Right lobe of liver (tissue), 6 donors: ENCODE measurements around the gene DCLK3. TPM values are rescaled to one million over a fixed set of nuclear protein-coding genes. Genes with fewer than 3 reads are reported as not detected.

Source experiments
- ATAC-seq, 4 donors: fragments of 200-7000 bp; cut with Tn5 transposase; one replicate each; pipeline ENCODE4 v1.9.1; 2020; ENCODE audit warnings: mild to moderate bottlenecking in 4 of 4, moderate library complexity in 4 of 4
- DNase-seq, 3 donors: peaks; one replicate each; pipeline ENCODE4 v3.0.0-alpha.2; 2020
- H3K27ac ChIP-seq, 3 donors: fragments of 200-600 bp; one replicate each; pipeline ENCODE4 v1.8.0; 2022
- H3K27me3 ChIP-seq, 2 donors: fragments of 200-600 bp; one replicate each; pipeline ENCODE4 v1.8.0; 2022
- H3K36me3 ChIP-seq, 4 donors: fragments of 200-600 bp; sonication (generic) in 1 of 4; one replicate each; pipeline versions ENCODE4 v1.5.1 to v1.8.0; 2017 to 2022; ENCODE audit warnings: control low read depth in 1 of 4
- H3K4me1 ChIP-seq, 4 donors: fragments of 200-600 bp; sonication (generic) in 1 of 4; one replicate each; pipeline versions ENCODE4 v1.5.1 to v1.8.0; 2017 to 2022; ENCODE audit warnings: control low read depth in 1 of 4
- H3K4me3 ChIP-seq, 3 donors: fragments of 200-600 bp; one replicate each; pipeline ENCODE4 v1.8.0; 2022
- H3K9me3 ChIP-seq, 4 donors: fragments of 200-600 bp; sonication (generic) in 1 of 4; one replicate each; pipeline versions ENCODE4 v1.5.1 to v1.8.0; 2017 to 2022; ENCODE audit warnings: control low read depth in 1 of 4
- POLR2A ChIP-seq: fragments of 450-650 bp; IDR thresholded peaks from one replicate; pipeline ENCODE4 v1.6.1; 2017; ENCODE audit warnings: antibody characterized with exemption, mild to moderate bottlenecking
- WGBS: methylation state at CpG from one replicate; pipeline ENCODE4 v1.1.6; 2018; ENCODE audit warnings: low coverage, low lambda C conversion rate; ENCODE audit not compliant: insufficient coverage; ENCODE audit errors: missing lambda C conversion rate; 5-methylcytosine and 5-hydroxymethylcytosine counted together
- intact Hi-C, 2 donors: fragments of 100-400 bp; cut with DNase I; formaldehyde crosslinking; loops; one replicate each; pipeline versions ENCODE4 v1.11.2 to v1.14.1; 2022
- total RNA-seq, 6 experiments: library from RNA; depleted of rRNA in 2 of 6; stranded (reverse); fragments of >200 nt in 2 of 6; fragmentation: NEBNext Ultra II Directional in 3 of 6; extraction: Animal tissue kit (Norgen Biotek cat#: 25700) in 3 of 6; gene quantifications; one replicate each; pipeline versions ENCODE4 v1.1.0 to v1.2.4, GENCODE V29; 2016 to 2023
- TF ChIP-seq, protein P1 (sequence below), 4 donors: fragments of 200-600 bp in 3 of 4; fragments of 450-650 bp in 1 of 4; IDR thresholded peaks; one replicate each; pipeline versions ENCODE4 v1.5.1 to v1.8.0; 2016 to 2022; ENCODE audit warnings: antibody characterized with exemption in 4 of 4, mild to moderate bottlenecking in 2 of 4
- donor health status: DM: no; HTN: yes; CAD: no.
- donor health status: DM: no; HTN: no; CAD: no.
- donor health status: DM: no; HTN: no; CAD: no.
- donor health status: DM: no; HTN: yes; CAD: no.
- donor health status: DM: no; HTN: yes; CAD: no.

Gene DCLK3
- total RNA-seq, 6 experiments from 2014 or later: 0.06 to 0.34 TPM; not detected in 4

DNA sequence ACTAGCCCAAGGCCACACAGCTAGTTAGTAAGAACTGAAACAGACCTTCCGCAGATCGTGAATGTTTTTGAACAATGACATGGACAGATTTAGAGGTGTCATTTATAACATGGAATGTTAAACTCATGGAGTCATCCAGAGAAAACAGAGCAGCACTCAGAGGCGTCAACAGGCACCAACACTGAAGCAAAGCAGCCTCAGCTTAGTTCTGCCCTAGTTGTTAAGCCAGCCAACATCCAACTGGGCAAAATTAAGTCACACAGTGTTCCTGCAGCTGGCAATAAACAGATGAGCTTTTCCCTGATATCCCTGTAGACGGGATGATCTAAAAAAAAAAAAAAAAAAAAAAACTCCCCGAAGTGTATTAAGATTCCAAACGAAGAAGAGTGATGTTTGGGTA lies 13.6 kb downstream of the DCLK3 start:
- Histone ChIP-seq H3K27ac (no peak overlapping the region), H3K4me1 (no peaks in the 10 kb centered on the region), H3K27me3 (no peaks in the 10 kb centered on the region), H3K9me3 (no peaks in the 10 kb centered on the region), H3K36me3 (no peaks in the 10 kb centered on the region), H3K4me3 (no peak overlapping the region)
- WGBS: 54% methylated on average over 5 of the region's 6 CpGs
- DNase-seq: no peak
- no peak for ATAC-seq
- TF ChIP-seq POLR2A: no peak
- TF ChIP-seq, protein P1, sequence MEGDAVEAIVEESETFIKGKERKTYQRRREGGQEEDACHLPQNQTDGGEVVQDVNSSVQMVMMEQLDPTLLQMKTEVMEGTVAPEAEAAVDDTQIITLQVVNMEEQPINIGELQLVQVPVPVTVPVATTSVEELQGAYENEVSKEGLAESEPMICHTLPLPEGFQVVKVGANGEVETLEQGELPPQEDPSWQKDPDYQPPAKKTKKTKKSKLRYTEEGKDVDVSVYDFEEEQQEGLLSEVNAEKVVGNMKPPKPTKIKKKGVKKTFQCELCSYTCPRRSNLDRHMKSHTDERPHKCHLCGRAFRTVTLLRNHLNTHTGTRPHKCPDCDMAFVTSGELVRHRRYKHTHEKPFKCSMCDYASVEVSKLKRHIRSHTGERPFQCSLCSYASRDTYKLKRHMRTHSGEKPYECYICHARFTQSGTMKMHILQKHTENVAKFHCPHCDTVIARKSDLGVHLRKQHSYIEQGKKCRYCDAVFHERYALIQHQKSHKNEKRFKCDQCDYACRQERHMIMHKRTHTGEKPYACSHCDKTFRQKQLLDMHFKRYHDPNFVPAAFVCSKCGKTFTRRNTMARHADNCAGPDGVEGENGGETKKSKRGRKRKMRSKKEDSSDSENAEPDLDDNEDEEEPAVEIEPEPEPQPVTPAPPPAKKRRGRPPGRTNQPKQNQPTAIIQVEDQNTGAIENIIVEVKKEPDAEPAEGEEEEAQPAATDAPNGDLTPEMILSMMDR (IDR thresholded peaks at IDR 0.05): no peak
- intact Hi-C loops: no loop called here

DNA sequence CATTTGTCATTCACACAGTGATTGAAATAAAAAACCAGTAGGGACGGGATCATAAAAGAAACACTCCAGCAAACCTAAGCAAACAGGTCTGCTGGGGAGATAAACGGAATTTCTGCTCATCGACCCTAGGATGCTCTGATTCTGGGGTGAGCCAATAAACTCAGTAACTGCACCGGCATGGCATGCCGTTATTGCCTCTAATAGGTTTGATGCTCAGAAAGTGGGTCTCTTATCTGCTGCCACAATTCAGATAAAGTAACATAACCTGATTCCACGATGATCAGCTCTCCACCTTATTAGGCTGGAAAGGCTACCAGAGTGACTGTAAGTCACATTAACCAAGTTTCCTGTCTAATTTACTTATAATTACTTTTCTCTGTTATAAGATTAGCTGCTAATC lies 19.6 kb downstream of the DCLK3 start:
- WGBS: 62% methylated on average over 6 of the region's 6 CpGs
- H3K4me1 ChIP-seq: no peaks in the 10 kb centered on the region
- TF ChIP-seq, protein P1 (IDR thresholded peaks at IDR 0.05): no peak
- no peak for TF ChIP-seq POLR2A
- no peak for ATAC-seq
- no peaks in the 10 kb centered on the region for H3K27me3 ChIP-seq
- H3K36me3 ChIP-seq: no peaks in the 10 kb centered on the region
- no peak for DNase-seq
- H3K9me3 ChIP-seq: no peaks in the 10 kb centered on the region
- no peak overlapping the region for H3K4me3 ChIP-seq
- intact Hi-C loops: no loop called here
- no peak overlapping the region for H3K27ac ChIP-seq

DNA sequence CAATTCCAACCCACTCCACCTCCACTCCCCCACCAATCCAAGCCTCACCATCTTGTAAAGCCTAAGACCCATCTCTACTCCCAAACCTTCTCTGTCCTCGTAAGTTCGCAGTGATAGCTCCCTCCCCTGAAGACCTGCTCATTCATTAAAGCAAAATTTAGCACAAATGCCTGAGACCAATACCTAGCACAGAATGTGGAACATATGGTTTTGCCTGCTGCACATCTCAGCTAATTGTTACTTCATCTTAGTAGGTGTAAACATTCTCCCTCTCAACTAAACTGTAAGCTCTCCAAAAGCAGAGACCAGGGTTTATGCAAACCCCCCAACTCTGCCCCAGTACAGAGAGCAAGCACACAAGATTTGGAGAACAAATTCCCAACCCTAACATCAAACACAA lies 20.5 kb downstream of the DCLK3 start:
- Histone ChIP-seq H3K27me3 (no peaks in the 10 kb centered on the region), H3K4me3 (no peak overlapping the region), H3K4me1 (no peaks in the 10 kb centered on the region), H3K9me3 (no peaks in the 10 kb centered on the region), H3K27ac (no peak overlapping the region), H3K36me3 (no peaks in the 10 kb centered on the region)
- no peak for DNase-seq
- no peak for ATAC-seq
- TF ChIP-seq POLR2A: no peak
- TF ChIP-seq, protein P1 (IDR thresholded peaks at IDR 0.05): no peak
- intact Hi-C loops: no loop called here
- WGBS: 89% methylated on average over 2 of the region's 2 CpGs

DNA sequence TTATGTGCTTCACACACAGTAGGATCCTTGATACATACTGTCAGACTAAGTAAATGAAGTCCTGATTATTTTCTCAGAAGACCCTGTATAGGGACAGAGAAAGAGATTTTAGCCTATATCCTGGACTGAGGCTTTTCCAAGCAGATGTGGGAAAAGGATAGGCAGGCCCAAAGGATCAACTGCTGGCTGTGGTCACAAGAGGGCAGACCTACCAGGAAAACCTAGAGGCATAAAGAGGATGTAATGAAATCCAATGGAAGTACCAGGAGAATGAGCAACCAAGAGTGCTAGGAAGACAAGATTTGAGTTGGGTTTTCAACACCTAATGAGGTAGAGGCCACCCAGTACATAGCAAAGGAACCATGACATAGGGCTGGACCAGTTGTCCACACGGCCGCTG lies 23.1 kb downstream of the DCLK3 start:
- DNase-seq: no peak
- 87% methylated on average over 2 of the region's 2 CpGs for WGBS
- Histone ChIP-seq H3K4me3 (no peak overlapping the region), H3K9me3 (no peaks in the 10 kb centered on the region), H3K36me3 (no peaks in the 10 kb centered on the region), H3K4me1 (no peaks in the 10 kb centered on the region), H3K27me3 (no peaks in the 10 kb centered on the region), H3K27ac (no peak overlapping the region)
- intact Hi-C loops: no loop called here
- TF ChIP-seq, protein P1 (IDR thresholded peaks at IDR 0.05): no peak
- no peak for ATAC-seq

DNA sequence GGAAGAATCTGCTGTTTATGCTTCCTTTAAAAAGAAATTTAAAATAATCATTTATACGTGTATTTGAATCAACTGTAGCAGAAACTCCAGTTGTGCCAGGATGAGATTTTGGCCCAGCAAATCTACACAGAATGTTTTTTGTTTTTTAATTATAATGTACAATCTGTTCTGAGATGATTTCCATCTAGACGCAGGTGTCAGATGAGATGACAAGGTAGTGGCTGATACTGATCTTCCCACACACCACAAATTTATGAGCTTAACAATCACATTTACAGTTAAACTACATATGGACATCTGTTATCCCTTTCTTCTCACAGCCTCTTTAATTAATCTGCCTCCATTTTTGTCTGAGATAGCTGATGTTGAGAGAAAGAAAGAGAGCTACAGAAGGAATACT lies 23.6 kb downstream of the DCLK3 start:
- no peaks in the 10 kb centered on the region for H3K4me1 ChIP-seq
- no peaks in the 10 kb centered on the region for H3K36me3 ChIP-seq
- no peak overlapping the region for H3K4me3 ChIP-seq
- no peak for TF ChIP-seq POLR2A
- TF ChIP-seq, protein P1 (IDR thresholded peaks at IDR 0.05): no peak
- 71% methylated on average over 2 of the region's 2 CpGs for WGBS
- DNase-seq (no peak), ATAC-seq (no peak)
- intact Hi-C loops: no loop called here
- H3K27me3 ChIP-seq: no peaks in the 10 kb centered on the region
- no peak overlapping the region for H3K27ac ChIP-seq
- H3K9me3 ChIP-seq: no peaks in the 10 kb centered on the region
